ENCODE data around the gene GATAD2A. TPM values are rescaled to one million over a fixed set of nuclear protein-coding genes. Genes with fewer than 3 reads are reported as not detected.

GATAD2A gene
- total and polyA plus RNA-seq, 4 donors: 7.1 to 23.7 (median 18.2) TPM

- 95% methylated on average over 23 of the region's 23 CpGs for WGBS
- peaks cover 0 to 6% (median 2%) of the 10 kb centered on the region in 4 donors for H3K27me3 ChIP-seq (ENCODE audit: control insufficient read depth in 4 of 4, insufficient read depth in 4 of 4, low read length in 3 of 4)
- H3K36me3 ChIP-seq (ENCODE audit: control insufficient read depth in 4 of 4, insufficient read depth in 3 of 4, low read depth in 1 of 4, low read length in 3 of 4): no peaks in the 10 kb centered on the region
- no peak overlapping the region for H3K9ac ChIP-seq (ENCODE audit: low read depth in 1 of 2, low read length in 2 of 2)
- no peak for TF ChIP-seq NR2F2 (IDR thresholded peaks at IDR 0.05)
- TF ChIP-seq JUND (IDR thresholded peaks at IDR 0.05): no peak
- TF ChIP-seq HNF4G (IDR thresholded peaks at IDR 0.05): no peak
- no peak for TF ChIP-seq YY1 (IDR thresholded peaks at IDR 0.05)
- TF ChIP-seq FOXA2 (IDR thresholded peaks at IDR 0.05): no peak
- no peak for TF ChIP-seq TAF1 (conservative IDR thresholded peaks at IDR 0.05)
- H3K4me1 ChIP-seq (ENCODE audit: control insufficient read depth in 4 of 4, insufficient read depth in 4 of 4, low read length in 3 of 4): peaks cover 0 to 7% (median 4%) of the 10 kb centered on the region in 4 donors
- DNase-seq (ENCODE audit: low spot score): no peak
- no peak overlapping the region for H3K4me3 ChIP-seq (ENCODE audit: low read depth in 1 of 3, low read length in 3 of 3)
- H3K27ac ChIP-seq (ENCODE audit: low read depth in 1 of 2, low read length in 2 of 2): no peak overlapping the region
- no peaks in the 10 kb centered on the region for H3K9me3 ChIP-seq (ENCODE audit: control insufficient read depth in 4 of 4, low read length in 3 of 4)
Measured at GRCh38 chr19:19545707-19546106, 140.2 kb downstream of the GATAD2A start.

GRCh38 chr19:19546751-19547162 lies 141.3 kb downstream of the GATAD2A start:
- 66% methylated on average over 19 of the region's 19 CpGs for WGBS
- Histone ChIP-seq H3K9me3 (ENCODE audit: control insufficient read depth in 4 of 4, low read length in 3 of 4) (no peaks in the 10 kb centered on the region), H3K27me3 (ENCODE audit: control insufficient read depth in 4 of 4, insufficient read depth in 4 of 4, low read length in 3 of 4) (peaks cover 0 to 6% (median under 1%) of the 10 kb centered on the region in 4 donors), H3K4me1 (ENCODE audit: control insufficient read depth in 4 of 4, insufficient read depth in 4 of 4, low read length in 3 of 4) (no peaks in the 10 kb centered on the region), H3K9ac (ENCODE audit: low read depth in 1 of 2, low read length in 2 of 2) (no peak overlapping the region), H3K4me3 (ENCODE audit: low read depth in 1 of 3, low read length in 3 of 3) (no peak overlapping the region), H3K27ac (ENCODE audit: low read depth in 1 of 2, low read length in 2 of 2) (no peak overlapping the region), H3K36me3 (ENCODE audit: control insufficient read depth in 4 of 4, insufficient read depth in 3 of 4, low read depth in 1 of 4, low read length in 3 of 4) (no peaks in the 10 kb centered on the region)
- TF ChIP-seq HNF4G (IDR thresholded peaks at IDR 0.05) (no peak), ZBTB33 (IDR thresholded peaks at IDR 0.05) (no peak), EGR1 (IDR thresholded peaks at IDR 0.05; ENCODE audit: low read depth in 2 of 2) (no peak), RXRA (IDR thresholded peaks at IDR 0.05) (no peak), RAD21 (IDR thresholded peaks at IDR 0.05) (no peak), CTCF (IDR thresholded peaks at IDR 0.05; ENCODE audit: low read depth, low read length, missing input control) (no peak), ATF3 (IDR thresholded peaks at IDR 0.05) (no peak), NR2F2 (IDR thresholded peaks at IDR 0.05) (no peak), TAF1 (conservative IDR thresholded peaks at IDR 0.05) (no peak), FOXA2 (IDR thresholded peaks at IDR 0.05) (no peak), YY1 (IDR thresholded peaks at IDR 0.05) (no peak), GABPA (IDR thresholded peaks at IDR 0.05 in 1 of 2, conservative IDR thresholded peaks at IDR 0.05 in 1 of 2) (no peak), FOXA1 (IDR thresholded peaks at IDR 0.05) (no peak), SP1 (IDR thresholded peaks at IDR 0.05) (no peak), JUND (IDR thresholded peaks at IDR 0.05) (no peak), REST (IDR thresholded peaks at IDR 0.05) (no peak), MAX (IDR thresholded peaks at IDR 0.05) (no peak), HNF4A (conservative IDR thresholded peaks at IDR 0.05) (no peak)
- no peak for DNase-seq (ENCODE audit: low spot score)
